Measurements from ENCODE around the gene VILL.
"Not testable (repeated sequence)": the region's sequence is repeated elsewhere in the genome, so short reads cannot be mapped to it uniquely, and the experiment has no call there.

The VILL gene

GRCh38 chr3:37963635-37964034, 27.0 kb upstream of the VILL start:
- DNase-seq (ENCODE audit: low read depth), result no peak

- no peak for DNase-seq (ENCODE audit: low read depth)
Measured at GRCh38 chr3:37964146-37964545, 26.4 kb upstream of the VILL start.

GRCh38 chr3:37964716-37965115, 25.9 kb upstream of the VILL start:
- DNase-seq (ENCODE audit: low read depth), result no peak

GRCh38 chr3:37967260-37967881, 23.2 kb upstream of the VILL start:
- DNase-seq (ENCODE audit: low read depth), result peak; percentile 44

GRCh38 chr3:37968199-37968598, 22.4 kb upstream of the VILL start:
- DNase-seq (ENCODE audit: low read depth), result no peak

- no peak for DNase-seq (ENCODE audit: low read depth)
Measured at GRCh38 chr3:37968813-37969595, 21.6 kb upstream of the VILL start.

GRCh38 chr3:37969596-37970100, 20.9 kb upstream of the VILL start:
- DNase-seq (ENCODE audit: low read depth), result no peak

- DNase-seq (ENCODE audit: low read depth), result no peak
Measured at GRCh38 chr3:37970802-37971201, 19.8 kb upstream of the VILL start.

GRCh38 chr3:37971467-37971866, 19.1 kb upstream of the VILL start:
- DNase-seq (ENCODE audit: low read depth), result no peak

GRCh38 chr3:37972056-37972455, 18.5 kb upstream of the VILL start:
- not testable (repeated sequence) for DNase-seq (ENCODE audit: low read depth)

GRCh38 chr3:37973246-37974054, 17.1 kb upstream of the VILL start:
- no peak for DNase-seq (ENCODE audit: low read depth)

GRCh38 chr3:37974121-37975083, 16.2 kb upstream of the VILL start:
- DNase-seq (ENCODE audit: low read depth), result peak; percentile 59

- no peak for DNase-seq (ENCODE audit: low read depth)
Measured at GRCh38 chr3:37979541-37980461, 10.8 kb upstream of the VILL start.

GRCh38 chr3:37980462-37981347, 9.9 kb upstream of the VILL start:
- no peak for DNase-seq (ENCODE audit: low read depth)

GRCh38 chr3:37981348-37981664, 9.3 kb upstream of the VILL start:
- no peak for DNase-seq (ENCODE audit: low read depth)

GRCh38 chr3:37982331-37982730, 8.3 kb upstream of the VILL start:
- DNase-seq (ENCODE audit: low read depth), result no peak

GRCh38 chr3:37984051-37984450, 6.5 kb upstream of the VILL start:
- DNase-seq (ENCODE audit: low read depth), result no peak

GRCh38 chr3:37984596-37984995, 6.0 kb upstream of the VILL start:
- DNase-seq (ENCODE audit: low read depth), result no peak

- no peak for DNase-seq (ENCODE audit: low read depth)
Measured at GRCh38 chr3:37985637-37986320, 4.8 kb upstream of the VILL start.
